B cell (primary cell): ENCODE data around the gene SPIN3.
"Not testable (repeated sequence)": the region's sequence is repeated elsewhere in the genome, so short reads cannot be mapped to it uniquely, and the experiment has no call there.

Source experiments
- EZH2 ChIP-seq: IDR thresholded peaks from 2 replicates; pipeline ENCODE4 v1.6.1; 2012; ENCODE audit warnings: borderline replicate concordance, low read depth, mild to moderate bottlenecking, moderate library complexity, low read length; ENCODE audit not compliant: insufficient read depth, poor library complexity, severe bottlenecking
- TF ChIP-seq, protein P1 (sequence below): fragments of 200-600 bp; IDR thresholded peaks from one replicate; pipeline ENCODE4 v1.8.0; 2022; ENCODE audit warnings: antibody characterized with exemption, mild to moderate bottlenecking

DNA sequence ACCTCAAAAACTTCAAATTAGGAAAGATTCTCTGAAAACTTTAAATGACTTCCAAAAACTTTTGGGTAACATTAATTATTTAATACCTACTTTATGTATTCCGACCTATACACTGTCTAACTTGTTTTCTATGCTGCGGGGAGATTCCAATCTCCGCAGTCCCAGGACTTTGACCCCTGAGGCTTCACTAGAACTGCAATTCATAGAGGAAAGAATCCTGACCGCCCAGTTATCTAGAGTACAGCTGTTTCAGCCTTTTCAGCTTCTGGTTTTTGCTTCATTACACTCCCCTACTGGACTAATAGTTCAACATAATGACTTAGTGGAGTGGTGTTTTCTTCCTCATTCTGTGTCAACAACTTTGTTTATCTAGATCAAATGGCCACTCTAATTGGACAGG lies 50.1 kb downstream of the SPIN3 start:
- TF ChIP-seq, protein P1, sequence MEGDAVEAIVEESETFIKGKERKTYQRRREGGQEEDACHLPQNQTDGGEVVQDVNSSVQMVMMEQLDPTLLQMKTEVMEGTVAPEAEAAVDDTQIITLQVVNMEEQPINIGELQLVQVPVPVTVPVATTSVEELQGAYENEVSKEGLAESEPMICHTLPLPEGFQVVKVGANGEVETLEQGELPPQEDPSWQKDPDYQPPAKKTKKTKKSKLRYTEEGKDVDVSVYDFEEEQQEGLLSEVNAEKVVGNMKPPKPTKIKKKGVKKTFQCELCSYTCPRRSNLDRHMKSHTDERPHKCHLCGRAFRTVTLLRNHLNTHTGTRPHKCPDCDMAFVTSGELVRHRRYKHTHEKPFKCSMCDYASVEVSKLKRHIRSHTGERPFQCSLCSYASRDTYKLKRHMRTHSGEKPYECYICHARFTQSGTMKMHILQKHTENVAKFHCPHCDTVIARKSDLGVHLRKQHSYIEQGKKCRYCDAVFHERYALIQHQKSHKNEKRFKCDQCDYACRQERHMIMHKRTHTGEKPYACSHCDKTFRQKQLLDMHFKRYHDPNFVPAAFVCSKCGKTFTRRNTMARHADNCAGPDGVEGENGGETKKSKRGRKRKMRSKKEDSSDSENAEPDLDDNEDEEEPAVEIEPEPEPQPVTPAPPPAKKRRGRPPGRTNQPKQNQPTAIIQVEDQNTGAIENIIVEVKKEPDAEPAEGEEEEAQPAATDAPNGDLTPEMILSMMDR: not testable (repeated sequence)
- not testable (repeated sequence) for TF ChIP-seq EZH2
